ENCODE data around the gene TEX10.

TEX10 gene

DNA sequence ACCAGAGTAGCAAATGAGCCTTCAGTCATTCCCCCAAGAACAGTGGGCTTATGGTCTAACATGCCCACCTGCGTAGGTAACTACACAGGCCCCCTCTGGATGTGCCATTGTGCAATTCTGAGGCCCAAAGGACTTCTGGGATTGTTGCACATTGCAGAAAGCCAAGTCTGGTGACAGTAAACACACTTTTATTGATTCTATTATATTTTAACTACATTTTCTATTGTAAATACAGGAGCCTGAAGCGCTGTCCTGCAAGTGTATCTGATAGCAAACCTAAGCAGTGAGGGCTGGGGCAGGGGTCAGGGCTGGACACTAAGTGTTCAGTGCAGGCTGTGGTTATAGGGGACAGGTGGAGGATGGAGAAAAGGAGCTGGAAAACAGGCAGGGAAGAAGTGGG, 57.5 kb downstream of the TEX10 start:
- no peak overlapping the region for H3K27ac ChIP-seq
- TF ChIP-seq, protein P1, sequence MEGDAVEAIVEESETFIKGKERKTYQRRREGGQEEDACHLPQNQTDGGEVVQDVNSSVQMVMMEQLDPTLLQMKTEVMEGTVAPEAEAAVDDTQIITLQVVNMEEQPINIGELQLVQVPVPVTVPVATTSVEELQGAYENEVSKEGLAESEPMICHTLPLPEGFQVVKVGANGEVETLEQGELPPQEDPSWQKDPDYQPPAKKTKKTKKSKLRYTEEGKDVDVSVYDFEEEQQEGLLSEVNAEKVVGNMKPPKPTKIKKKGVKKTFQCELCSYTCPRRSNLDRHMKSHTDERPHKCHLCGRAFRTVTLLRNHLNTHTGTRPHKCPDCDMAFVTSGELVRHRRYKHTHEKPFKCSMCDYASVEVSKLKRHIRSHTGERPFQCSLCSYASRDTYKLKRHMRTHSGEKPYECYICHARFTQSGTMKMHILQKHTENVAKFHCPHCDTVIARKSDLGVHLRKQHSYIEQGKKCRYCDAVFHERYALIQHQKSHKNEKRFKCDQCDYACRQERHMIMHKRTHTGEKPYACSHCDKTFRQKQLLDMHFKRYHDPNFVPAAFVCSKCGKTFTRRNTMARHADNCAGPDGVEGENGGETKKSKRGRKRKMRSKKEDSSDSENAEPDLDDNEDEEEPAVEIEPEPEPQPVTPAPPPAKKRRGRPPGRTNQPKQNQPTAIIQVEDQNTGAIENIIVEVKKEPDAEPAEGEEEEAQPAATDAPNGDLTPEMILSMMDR (conservative IDR thresholded peaks at IDR 0.05) = no peak
- no peak for TF ChIP-seq ZFX (IDR thresholded peaks at IDR 0.05)

DNA sequence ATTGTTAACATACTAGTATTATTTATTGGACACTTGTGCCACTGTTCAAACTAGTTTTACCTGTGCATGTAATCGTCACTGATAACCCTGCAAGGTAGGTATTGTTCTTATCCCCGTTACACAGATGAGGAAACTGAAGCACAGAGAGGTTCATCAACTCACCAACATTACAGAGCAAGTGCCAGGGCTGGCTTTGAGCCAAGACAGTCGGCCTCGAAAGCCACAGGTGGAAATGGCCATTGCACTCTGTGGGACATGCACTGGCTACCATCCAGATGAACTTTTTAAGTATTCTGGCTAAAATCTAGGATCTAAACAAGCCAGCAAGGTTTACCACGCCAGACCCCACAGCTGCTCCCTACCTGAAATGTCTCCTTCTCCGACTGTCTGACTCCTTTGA, 57.9 kb downstream of the TEX10 start:
- no peak overlapping the region for H3K27ac ChIP-seq
- TF ChIP-seq ZFX (IDR thresholded peaks at IDR 0.05) = no peak
- TF ChIP-seq, protein P1 (conservative IDR thresholded peaks at IDR 0.05) = no peak

DNA sequence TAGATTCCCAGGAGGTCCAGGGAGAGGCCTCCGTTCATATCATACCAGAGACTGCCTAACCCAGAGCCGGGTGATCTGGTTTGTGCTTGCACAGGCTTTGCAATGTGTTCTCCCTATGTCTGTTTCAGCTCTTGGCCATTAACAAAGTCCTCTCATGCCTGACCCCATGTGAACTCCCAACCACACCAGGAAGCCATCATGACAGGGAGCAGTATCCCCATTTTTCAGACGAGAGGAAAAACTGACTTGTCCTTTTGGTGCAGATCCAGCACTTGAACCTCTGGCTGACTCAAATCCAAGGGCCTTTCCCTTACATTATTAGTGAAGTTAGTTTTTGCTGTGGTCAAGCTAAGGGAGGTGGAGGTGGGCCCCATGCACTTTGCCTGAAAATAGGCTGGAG, 58.4 kb downstream of the TEX10 start:
- TF ChIP-seq, protein P1 (conservative IDR thresholded peaks at IDR 0.05) = no peak
- TF ChIP-seq ZFX (IDR thresholded peaks at IDR 0.05) = no peak
- no peak overlapping the region for H3K27ac ChIP-seq

DNA sequence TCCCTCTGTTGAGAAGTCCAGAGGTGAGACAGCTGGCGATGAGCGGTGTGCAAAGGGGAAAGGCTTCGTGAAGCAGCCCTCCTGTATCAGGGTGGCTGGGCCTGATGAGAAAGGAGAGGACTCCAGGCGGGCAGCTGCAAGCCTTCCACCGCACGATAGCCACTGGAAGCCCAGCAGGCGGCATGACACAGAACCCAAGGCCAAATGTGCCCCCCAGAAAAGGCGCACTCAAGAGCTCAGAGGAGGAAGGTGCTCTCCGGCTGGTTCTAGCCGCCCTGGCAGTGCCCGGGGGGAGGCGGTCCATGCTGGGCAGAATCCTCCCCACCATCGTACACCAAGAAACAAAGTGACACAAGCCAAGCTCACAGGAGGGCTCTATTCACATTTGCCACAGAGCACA, 60.3 kb downstream of the TEX10 start:
- TF ChIP-seq, protein P1 (conservative IDR thresholded peaks at IDR 0.05) = no peak
- no peak for TF ChIP-seq ZFX (IDR thresholded peaks at IDR 0.05)
- no peak overlapping the region for H3K27ac ChIP-seq

DNA sequence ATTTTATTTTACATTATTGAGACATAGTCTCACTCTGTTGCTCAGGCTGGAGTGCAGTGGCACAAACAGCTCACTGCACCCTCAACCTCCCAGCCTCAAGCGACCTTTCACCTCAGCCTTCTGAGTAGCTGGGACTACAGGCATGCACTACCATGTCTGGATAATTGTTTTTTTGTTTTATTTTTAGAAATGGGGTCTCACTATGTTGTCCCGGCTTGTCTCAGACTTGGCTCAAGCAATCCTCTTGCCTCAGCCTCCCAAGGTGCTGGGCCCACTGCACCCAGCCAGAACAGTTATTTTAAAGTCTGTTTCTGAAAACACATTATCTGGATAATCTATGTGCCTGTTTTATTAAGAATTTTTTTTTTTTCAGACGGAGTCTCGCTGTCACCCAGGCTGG, 62.0 kb downstream of the TEX10 start:
- TF ChIP-seq ZFX (IDR thresholded peaks at IDR 0.05) = no peak
- TF ChIP-seq, protein P1 (conservative IDR thresholded peaks at IDR 0.05) = no peak
- H3K27ac ChIP-seq = no peak overlapping the region

DNA sequence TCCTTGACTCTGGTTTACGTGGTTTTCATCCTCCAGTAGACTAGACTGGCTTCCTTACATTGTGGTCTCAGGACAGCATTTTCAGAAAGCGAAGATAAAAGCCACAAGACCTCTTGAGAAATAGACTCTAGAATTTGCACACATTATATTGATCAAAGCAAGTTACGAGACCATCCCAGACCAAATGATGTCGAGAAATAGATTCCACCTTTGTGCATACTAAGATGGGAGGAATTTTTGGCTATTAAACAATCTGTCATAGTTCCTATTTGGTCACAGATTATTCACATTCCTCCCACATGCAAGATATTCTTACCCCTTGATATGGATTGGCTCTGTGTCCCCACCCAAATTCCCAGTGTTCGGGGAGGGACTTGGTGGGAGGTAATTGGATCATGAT, 65.6 kb downstream of the TEX10 start:
- no peak overlapping the region for H3K27ac ChIP-seq
- TF ChIP-seq ZFX (IDR thresholded peaks at IDR 0.05) = no peak
- TF ChIP-seq, protein P1 (conservative IDR thresholded peaks at IDR 0.05) = no peak

DNA sequence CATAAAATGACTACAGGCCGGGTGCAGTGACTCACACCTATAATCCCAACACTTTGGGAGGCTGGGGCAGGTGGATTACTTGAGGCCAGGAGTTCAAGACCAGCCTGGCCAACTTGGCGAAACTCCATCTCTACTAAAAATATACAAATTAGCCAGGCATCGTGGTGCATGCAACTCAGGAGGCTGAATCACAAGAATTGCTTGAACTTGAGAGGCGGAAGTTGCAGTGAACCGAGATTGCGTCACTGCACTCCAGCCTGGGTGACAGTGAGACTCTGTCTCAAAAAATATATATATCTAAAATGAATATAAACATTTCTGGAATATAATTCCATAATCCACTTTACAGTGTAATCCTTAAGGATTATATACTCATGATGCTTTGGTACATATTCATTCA, 66.5 kb downstream of the TEX10 start:
- TF ChIP-seq, protein P1 (conservative IDR thresholded peaks at IDR 0.05) = no peak
- TF ChIP-seq ZFX (IDR thresholded peaks at IDR 0.05) = no peak
- peak overlapping the region; percentile 51; the same call in 1 of the 2 replicates for H3K27ac ChIP-seq

Data from C4-2B (cell line).